ENCODE results near the gene ARHGEF17.

DNA sequence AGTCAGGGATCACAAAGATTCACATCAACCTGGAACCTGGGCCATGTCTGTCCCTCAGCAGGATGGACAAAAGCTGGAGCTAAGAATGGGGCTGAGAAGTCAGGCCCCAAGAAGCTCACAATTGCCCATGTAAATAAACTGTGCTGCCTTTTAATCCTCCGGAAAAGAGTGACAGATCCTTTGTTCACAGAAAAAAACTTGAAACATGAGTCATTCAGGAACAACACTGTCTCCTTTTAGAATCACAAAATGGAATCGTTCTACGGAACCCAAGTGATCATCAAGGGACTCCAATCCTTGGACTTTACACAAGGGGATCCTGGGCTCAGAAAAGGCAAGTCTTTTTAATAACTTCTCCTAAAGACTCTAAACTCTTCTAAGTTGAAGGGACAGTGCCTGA, 104.2 kb downstream of the ARHGEF17 start:
- no peak for TF ChIP-seq HNRNPH1 (optimal IDR thresholded peaks at IDR 0.05; ENCODE audit: low read depth, low read length)
- TF ChIP-seq ZNF883 (CRISPR knock-in tag; IDR thresholded peaks at IDR 0.05; ENCODE audit: not compliant biosample characterization): no peak
- TF ChIP-seq EEA1 (CRISPR knock-in tag; IDR thresholded peaks at IDR 0.05; ENCODE audit: borderline replicate concordance): no peak
- no peak for TF ChIP-seq DNMT1 (CRISPR knock-in tag; IDR thresholded peaks at IDR 0.05)

Data from HepG2 (cell line).